K562 (cell line): ENCODE data around the gene CACNA1C. TPM values are rescaled to one million over a fixed set of nuclear protein-coding genes. Genes with fewer than 3 reads are reported as not detected.

Experiments used
- CBX1 ChIP-seq: sonication (generic); IDR thresholded peaks from 2 replicates; pipeline ENCODE4 v1.6.1; 2016; ENCODE audit warnings: antibody characterized with exemption, low read depth, mild to moderate bottlenecking
- FOXO4 ChIP-seq: fragments of 450-650 bp; formaldehyde crosslinking; IDR thresholded peaks from 2 replicates; pipeline ENCODE4 v1.4.0; 2020; ENCODE audit warnings: mild to moderate bottlenecking, moderate library complexity
- HMG20B ChIP-seq: fragments of 250-450 bp; sonication (Bioruptor Pico); IDR thresholded peaks from 2 replicates; pipeline ENCODE4 v1.5.0; 2021; ENCODE audit warnings: mild to moderate bottlenecking
- RERE ChIP-seq: sonication (generic); formaldehyde crosslinking; IDR thresholded peaks from 2 replicates; pipeline ENCODE4 v1.8.0; 2023; ENCODE audit warnings: missing genetic modification reagents, mild to moderate bottlenecking, borderline replicate concordance
- SMARCB1 ChIP-seq: IDR thresholded peaks from 2 replicates; pipeline ENCODE4 v1.6.1; 2011; ENCODE audit warnings: improper control_type of control experiment, low read depth; ENCODE audit not compliant: insufficient read length
- ZBTB40 ChIP-seq, 2 experiments: fragments of 450-650 bp in 1 of 2; sonication (generic) in 1 of 2; formaldehyde crosslinking in 1 of 2; IDR thresholded peaks; 2 replicates each; pipeline versions ENCODE4 v1.7.1 to v1.9.0; 2016 to 2022; ENCODE audit warnings: inconsistent platforms in 1 of 2, mild to moderate bottlenecking in 1 of 2, missing genetic modification reagents in 1 of 2
- ZNF253 ChIP-seq: fragments of 250-450 bp; sonication (Bioruptor Pico); conservative IDR thresholded peaks from 2 replicates; pipeline ENCODE4 v1.6.1; 2021; ENCODE audit warnings: mild to moderate bottlenecking
- ZNF347 ChIP-seq: fragments of 450-650 bp; formaldehyde crosslinking; IDR thresholded peaks from 2 replicates; pipeline ENCODE4 v1.4.0; 2020; ENCODE audit warnings: low read depth, mild to moderate bottlenecking, moderate library complexity
- ZZZ3 ChIP-seq: fragments of 450-650 bp; IDR thresholded peaks from 2 replicates; pipeline ENCODE4 v1.6.1; 2016; ENCODE audit warnings: antibody characterized with exemption, mild to moderate bottlenecking, moderate library complexity
- polyA plus RNA-seq, 8 experiments: library from polyadenylated mRNA; depleted of rRNA in 4 of 8; stranded (reverse) in 5 of 8; unstranded in 3 of 8; fragments of >200 nt; fragmentation: Nextera tagmentation in 2 of 8; fragmentation: Illumina TruSeq in 1 of 8; extraction: Ambion mirVana in 2 of 8; extraction: Trizol in 1 of 8; gene quantifications; 2 replicates each; pipeline versions ENCODE4 v1.2.1 to v1.2.3, GENCODE V29; 2011 to 2014; ENCODE audit warnings: inconsistent platforms in 1 of 8, missing spikeins in 1 of 8
- total RNA-seq, 7 experiments: library from RNA; depleted of rRNA in 6 of 7; stranded (reverse); fragments of >200 nt in 6 of 7; fragmentation: Illumina TruSeq in 2 of 7; extraction: Trizol in 2 of 7; gene quantifications; 2 replicates each; pipeline versions ENCODE4 v1.2.1 to v1.2.3, GENCODE V29; 2011 to 2021; ENCODE audit warnings: low replicate concordance in 1 of 7

Gene CACNA1C
- total and polyA plus RNA-seq, 9 of the 15 experiments (the other 6 are each of a cell fraction or from before 2014, with no cell fraction given) = not detected

GRCh38 chr12:2667716-2668440, 615.1 kb downstream of the CACNA1C start (continued):
- TF ChIP-seq ZBTB40 (IDR thresholded peaks at IDR 0.05) = no peak
- TF ChIP-seq ZBTB40 (CRISPR knock-in tag; IDR thresholded peaks at IDR 0.05) = no peak
- TF ChIP-seq ZZZ3 = no peak
- TF ChIP-seq ZNF253 (CRISPR knock-in tag) = no peak
- no peak for TF ChIP-seq HMG20B (CRISPR knock-in tag)
- TF ChIP-seq RERE (CRISPR knock-in tag) = no peak
- no peak for TF ChIP-seq SMARCB1
- TF ChIP-seq ZNF347 (CRISPR knock-in tag) = no peak
- TF ChIP-seq FOXO4 (CRISPR knock-in tag) = no peak
- no peak for TF ChIP-seq CBX1
